GM21576 (cell line): Measurements from ENCODE around the gene GNAT3.

Source experiments
- ATAC-seq: cut with Tn5 transposase; IDR thresholded peaks from one replicate; pipeline ENCODE4 v1.9.1; 2021; ENCODE audit warnings: mild to moderate bottlenecking, moderate library complexity; ENCODE audit not compliant: unreplicated experiment

GNAT3 gene

DNA sequence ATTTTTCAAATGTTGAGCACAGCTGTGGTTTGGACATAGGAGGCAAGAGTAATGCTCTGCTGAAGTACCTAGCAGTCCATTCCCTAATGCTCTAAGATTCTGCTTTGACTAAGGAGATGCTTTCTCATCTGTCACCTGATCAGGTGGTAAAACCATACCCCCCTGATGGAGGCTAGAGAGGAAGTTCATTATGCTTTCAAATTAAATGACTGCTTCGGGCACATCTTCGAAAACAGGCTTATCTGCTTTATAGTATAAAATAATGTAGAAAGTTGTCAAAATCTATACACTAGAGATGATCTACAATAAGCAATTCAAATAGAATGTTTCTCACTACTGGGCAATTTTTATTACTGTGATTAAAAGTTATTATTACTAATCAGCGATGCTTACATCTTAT is at the start of gene GNAT3:
TSS of gene GNAT3 (minus strand) at position 101 of the 400 bp plus-strand sequence. CDS start 138 bp downstream, outside the sequence.
- ATAC-seq, result no peak

DNA sequence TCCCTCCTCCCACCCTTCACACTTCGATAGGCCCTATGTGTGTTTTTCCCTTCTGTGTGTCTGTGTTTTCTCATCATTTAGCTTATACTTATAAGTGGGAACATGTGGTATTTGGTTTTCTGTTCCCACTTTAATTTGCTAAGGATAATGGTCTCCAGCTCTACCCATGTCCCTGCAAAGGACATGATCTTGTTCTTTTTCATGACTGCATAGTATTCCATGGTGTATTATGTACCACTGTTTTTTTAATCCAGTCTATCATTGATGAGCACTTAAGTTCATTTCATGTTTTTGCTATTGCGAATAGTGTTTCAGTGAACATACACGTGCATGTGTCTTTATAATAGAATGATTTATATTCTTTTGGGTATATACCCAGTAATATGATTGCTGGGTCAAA is 46.3 kb upstream of the GNAT3 start:
- no peak for ATAC-seq

DNA sequence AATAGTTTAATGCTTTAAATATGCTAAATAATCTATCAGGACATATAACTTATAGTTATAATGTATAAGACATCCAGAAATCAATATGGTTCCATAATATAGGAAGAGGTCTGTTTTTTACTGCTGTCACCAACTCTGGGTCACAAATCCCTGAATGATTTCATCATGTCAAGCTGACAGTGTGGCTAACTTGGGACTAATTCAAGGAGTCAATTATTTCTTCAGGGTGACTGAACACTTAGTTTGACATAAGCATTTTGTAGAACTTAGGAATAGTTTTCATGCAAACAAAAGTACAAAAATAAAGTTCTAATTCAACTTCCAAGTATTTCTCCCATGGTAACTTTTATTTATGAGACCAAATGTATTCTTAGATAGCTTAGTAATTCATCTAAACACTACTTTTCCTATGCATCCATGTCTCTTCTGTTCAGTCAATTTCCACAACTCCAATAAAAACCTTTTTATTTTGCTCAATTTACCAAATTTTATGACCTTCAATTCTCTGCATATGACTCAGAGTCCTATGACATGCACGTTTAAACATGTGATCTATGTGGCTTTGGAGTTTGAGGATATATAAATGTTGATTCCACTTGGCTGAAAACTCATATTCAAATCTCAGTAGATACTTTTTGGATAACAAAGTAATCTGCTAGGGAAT is 40.3 kb upstream of the GNAT3 start:
- no peak for ATAC-seq

DNA sequence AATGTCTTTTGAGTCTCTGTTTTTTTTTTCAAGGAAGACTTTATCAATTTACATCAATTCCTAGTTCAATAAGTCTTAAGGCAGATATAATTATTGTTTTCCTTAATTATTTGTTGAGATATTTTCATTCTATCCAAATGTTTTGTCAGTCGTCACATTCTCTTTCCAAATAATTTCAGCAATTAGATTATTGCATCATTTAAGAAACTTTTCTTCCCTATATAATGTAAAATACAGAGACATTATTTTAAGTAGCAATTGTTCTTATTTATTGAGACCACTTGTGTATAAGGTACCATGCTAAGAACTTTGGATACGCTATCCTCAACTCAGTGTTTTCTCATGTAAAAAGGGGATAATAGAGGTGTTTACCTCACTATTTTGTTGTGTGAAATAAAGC is 38.1 kb upstream of the GNAT3 start:
- ATAC-seq, result no peak

DNA sequence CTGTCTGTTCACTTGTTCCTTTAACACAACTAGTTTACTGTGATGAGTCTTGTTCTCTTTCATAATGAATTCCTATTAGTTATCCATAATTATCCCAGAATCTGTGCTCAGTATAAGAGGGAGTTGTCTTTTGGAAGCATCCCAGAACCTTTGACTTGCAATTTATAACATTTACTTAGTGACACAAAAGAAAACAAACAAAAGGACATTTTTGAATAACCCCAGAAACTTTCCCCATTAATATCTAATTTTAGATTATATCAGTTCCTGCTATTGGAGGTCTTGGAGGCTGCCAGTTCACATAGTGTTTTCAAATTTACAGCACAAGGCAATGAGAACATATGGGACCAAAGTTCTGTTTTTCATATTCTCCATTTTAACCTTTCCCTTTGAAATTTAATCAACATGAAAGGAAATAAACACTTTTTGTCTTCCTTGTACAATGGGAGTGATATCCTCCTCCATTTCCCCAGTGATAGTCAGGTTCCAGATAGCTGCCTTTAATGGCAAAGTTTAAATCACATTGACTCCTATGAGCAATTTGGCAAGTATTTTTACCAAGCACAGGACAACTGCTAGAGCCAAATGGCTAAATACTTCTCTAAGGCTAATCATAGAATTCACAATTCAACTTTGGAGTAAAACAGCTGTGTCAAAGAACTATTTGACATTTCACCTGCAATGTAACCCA is 37.1 kb upstream of the GNAT3 start:
- no peak for ATAC-seq

DNA sequence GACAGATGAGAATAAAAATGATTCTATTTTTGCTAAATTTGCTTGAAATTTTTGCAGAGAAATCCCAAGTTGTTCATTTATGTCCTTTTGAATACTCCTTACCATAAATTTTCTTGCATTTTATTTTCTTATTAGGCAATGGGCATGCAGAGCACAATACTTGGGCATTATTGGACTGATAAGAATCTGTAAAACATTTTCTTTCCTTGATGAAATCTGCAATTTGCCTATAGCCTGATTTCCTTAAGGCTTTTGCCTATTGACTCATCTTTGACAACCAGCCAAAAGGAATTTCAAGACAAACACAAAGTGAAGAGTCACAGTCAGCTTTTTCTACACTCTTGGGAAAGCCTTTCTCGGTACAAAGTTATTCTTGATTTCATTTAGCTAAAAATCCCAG is 30.5 kb upstream of the GNAT3 start:
- no peak for ATAC-seq

DNA sequence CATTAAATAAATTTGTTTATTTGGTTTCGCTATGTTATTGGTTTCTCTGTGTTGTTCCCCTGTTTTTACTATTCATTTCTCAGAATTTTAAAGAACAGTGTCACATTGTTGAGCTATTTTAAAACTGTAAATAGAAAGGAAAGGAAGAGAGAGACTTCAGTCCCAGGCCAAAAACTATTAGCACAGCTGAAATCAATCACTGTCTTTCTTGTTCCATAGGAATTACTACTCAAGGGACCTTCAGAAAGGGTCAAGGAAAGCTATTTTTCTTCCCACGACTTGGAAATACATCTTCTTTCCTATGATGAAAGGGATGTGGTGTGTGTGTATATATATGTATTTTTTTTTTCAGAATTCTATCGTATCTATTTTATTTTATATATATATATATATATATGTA is 29.0 kb upstream of the GNAT3 start:
- no peak for ATAC-seq

DNA sequence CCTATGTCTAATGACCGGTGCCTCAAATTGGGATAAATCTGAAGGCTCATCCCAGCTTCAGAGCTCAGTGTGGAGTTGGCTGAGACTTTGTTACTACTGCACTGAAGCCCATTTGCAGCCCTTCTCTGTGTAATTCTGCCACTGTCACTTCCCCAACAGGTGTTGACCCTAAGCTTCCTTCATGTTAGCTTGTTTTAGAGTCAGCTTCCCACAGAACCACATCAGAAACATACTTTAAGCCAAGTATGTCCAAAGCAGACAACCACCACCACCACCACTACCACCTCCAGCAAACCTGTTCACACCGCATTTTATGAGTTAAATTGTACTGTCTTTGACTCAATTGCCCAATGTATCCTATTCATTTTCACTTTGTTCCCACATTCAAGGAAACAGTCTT is 25.2 kb upstream of the GNAT3 start:
- no peak for ATAC-seq

DNA sequence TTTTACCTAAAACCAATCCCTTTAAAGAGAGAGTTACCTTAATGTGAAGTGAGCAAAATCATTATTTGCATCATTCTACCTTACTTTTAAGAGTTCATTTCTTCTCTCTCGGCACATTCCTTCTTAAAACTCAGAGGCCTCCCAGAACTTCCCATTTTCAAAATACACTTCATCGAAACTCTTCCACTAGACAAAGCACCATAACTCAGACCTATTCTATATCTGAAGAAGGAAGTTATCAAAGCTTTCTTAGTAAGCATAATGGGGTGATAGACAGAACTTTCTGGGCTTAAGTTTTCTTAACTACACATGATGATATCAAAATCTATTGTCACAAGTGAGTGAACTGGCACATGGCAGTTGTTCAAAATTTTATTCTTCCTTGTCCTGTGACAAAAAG is 24.6 kb upstream of the GNAT3 start:
- ATAC-seq, result no peak

DNA sequence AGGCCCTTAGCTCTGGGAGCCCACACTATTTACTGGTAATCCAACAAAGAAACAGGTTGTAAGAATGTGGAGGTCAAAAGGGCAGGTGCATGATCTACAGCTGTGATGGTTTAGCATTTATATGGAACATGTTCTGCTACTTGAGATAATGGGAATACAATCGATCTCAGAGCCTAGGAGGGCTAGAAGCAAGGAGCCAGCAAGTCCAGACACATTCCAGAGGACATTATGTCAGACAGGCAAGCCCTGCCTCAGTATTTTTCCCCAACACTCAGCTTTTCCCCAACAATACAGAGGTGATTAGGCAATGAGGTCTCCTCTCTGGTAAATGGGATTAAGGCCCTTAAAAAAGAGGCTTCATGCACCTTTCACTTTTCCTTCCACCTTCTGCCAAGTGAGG is 21.4 kb upstream of the GNAT3 start:
- no peak for ATAC-seq

DNA sequence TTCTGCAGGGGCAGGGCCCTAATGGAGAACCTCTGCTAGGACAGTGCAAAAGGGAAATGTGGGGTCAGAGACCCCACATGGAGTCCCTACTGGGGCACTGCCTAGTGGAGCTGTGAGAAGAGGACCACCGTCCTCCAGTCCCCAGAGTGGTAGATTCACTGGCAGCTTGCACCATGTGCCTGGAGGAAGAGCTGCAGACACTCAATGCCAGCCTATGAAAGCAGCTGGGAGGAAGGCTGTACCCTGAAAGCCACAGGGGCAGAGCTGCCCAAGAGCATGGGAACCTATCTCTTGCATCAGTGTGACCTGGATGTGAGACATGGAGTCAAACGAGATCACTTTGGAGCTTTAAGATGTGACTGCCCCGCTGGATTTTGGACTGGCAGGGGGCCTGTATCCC is 20.3 kb upstream of the GNAT3 start:
- ATAC-seq, result no peak

DNA sequence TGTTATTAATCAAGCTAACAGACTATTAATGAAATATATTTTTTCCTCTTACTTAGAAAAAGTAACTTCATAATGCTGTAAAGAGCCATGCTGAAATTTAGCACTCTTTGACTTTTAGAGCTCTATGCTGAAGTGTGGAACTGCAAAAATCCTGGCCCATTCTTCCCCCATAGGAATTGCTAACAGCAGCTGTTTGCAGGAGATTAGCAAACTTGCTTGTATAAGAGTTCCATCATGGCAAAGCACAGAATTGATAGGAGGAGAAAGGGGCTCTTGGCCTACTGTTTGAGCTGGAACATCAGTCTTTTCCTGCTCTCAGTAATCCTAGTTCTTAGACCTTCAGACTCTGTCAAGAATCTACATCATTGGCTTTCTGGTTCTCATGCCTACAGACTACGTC is 18.3 kb upstream of the GNAT3 start:
- no peak for ATAC-seq

DNA sequence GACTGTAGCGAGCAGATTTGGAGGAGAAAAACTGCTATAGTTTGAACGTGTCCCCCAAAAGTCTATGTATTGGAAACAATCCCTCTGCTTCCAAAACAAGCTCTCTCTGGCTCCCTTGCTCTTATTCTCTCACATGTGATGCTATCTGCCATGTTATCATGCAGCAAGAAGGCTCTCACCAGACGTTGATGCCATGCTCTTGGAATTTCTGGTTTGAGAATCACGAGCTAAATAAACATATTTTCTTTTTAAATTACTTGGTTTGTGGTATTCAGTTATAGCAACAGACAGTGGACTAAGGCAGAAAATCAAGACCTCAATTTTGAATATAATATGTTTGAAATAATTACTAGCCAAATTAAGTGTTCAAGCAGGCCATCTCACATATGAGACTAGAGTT is 17.5 kb upstream of the GNAT3 start:
- ATAC-seq, result no peak

DNA sequence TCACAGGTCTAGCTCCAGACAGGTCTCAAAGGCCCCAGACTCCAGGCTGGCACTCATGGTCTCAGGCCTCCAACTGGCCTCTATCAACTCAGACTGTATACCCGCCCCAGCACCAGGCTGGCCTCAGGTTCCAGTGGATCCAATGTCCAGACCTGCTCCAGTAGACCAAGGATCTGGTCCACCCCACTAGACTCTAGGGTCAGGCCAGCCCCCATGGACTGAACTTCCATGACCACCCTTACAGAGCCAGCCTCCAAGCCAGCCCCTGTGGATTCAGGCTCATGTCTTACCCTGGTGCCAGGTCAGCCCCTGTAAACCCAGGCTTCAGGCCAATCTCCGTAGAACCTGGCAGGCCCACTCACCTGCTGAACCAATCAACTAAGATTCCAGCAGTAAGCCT is 16.8 kb upstream of the GNAT3 start:
- no peak for ATAC-seq

DNA sequence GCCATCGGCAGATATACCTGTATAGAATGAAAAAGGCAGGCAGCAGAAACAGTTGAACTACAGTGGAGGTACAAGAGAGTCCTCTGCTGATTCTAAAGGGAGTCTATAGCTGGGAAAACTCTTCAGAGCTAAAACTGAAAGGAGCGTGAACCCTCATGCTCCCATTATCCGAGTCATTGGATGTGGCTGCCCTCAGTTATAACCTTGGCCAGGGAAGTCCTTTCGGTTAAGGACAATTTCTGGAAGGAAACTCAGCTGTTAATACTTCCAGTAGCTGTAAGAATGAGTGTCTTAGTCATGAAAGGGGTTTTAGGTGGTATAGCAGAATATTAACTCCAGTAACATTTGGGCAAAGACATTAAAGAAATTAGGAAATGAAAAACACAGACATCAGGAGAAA is 14.6 kb upstream of the GNAT3 start:
- ATAC-seq, result no peak

DNA sequence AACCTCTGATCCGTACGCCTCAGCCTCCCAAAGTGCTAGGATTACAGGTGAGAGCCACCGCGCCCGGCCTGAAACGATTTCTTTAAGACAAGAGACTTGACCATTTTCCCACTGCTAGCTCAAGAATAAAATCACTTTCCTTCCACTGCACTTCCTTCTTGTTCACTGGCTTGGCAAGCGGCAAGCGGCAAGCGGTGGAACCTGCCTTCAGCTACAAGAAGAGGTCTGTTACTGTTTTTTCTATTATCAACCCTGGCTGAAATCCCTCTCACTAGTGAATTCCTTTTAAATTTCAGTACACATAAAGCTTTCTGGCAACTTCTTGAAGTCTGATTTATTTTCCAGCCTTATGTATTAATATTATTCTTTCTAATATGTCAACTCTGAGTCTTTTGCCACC is 12.8 kb upstream of the GNAT3 start:
- ATAC-seq, result no peak

DNA sequence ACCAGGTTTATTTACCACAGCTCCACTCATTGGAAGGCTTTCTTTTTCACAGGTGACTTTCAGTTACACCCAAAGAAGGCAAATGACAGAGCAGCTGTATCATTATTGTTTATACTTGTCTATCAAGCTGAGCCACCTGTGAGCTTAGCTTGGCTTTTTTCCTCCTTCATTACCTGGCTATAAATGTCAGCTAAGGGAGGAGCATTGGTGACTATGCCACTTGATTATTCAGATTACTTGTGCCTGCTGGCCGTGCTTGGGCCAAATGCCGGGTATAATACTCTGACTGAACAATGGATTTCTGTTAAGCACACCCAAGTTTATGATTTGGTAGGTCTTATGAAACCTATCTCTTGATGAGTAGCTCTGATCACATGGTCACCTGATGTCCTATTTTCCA is 9.9 kb upstream of the GNAT3 start:
- no peak for ATAC-seq

DNA sequence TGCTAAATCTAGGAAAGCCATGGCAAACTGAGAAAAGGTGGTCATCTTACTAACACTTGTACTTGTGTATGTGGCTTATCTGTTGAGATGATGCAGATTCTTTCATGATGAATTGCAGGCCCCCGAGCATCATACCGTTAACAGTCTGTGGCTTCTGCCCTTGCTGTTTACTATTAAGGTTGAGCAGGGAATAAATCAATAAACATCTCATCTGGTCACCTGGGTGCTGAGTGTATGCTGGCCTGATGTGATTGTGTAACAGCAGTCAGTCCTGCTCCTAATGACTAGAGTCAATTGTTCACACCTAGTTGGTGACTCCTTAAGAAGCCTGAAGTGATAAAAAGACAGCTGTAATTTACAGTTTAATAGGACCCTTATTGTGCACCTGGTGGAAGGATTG is 8.3 kb upstream of the GNAT3 start:
- no peak for ATAC-seq

DNA sequence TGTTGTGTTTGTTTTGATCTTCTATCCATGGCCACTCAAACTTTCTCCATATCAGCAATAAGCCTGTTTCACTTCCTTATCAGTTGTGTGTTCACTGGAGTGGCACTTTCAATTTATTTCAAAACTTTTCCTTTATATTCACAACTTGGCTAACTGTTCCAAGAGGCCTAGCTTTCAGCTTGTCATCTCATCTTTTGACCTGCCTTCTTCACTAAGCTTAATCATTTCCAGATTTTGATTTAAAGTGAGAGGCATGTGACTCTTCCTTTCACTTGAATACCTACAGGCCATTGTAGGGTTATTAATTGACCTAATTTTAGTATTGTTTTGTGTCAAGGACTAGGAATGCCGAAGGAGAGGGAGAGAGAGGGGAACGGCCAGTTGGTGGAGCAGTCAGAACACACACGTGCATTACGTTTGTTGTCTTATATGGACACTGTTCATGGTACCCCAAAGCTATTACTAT is 5.5 kb upstream of the GNAT3 start:
- no peak for ATAC-seq

DNA sequence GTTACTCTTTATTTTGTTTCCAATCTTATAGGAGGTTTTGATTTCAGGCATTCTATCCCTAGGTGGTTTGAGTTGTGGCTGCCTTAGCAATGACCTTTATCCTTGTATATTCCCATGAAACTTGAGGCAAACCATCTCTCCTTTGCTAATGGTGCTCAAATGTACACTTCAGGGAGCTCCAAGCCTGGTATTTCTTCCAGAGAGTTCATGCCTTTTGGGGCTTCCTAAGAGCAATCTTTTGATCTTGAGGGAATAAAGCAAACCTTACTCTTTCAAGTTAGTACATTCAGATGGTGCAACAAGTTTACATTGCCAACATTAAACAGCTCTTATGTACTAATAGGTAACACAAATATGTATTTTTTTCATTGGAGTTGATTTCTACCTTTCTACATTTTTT is 3.4 kb upstream of the GNAT3 start:
- ATAC-seq, result no peak

DNA sequence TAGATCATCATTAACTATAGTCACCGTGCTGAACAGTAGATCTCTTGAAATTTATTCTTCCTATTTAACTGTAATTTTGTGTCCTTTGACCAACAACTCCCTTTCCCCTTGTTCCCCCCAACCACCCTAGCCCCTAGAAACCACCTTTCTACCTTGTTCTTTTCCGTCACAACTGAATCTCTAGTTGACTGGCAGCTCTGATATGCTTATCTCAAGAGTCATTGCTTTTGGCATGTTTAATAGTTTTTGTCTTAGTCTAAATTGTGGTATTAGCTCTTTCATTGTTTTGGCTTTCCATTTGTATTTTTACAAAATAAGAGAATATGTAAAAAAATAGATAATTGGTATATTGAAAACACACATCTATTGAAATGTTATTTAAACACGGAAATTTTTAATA is 1.8 kb downstream of the GNAT3 start:
- no peak for ATAC-seq

DNA sequence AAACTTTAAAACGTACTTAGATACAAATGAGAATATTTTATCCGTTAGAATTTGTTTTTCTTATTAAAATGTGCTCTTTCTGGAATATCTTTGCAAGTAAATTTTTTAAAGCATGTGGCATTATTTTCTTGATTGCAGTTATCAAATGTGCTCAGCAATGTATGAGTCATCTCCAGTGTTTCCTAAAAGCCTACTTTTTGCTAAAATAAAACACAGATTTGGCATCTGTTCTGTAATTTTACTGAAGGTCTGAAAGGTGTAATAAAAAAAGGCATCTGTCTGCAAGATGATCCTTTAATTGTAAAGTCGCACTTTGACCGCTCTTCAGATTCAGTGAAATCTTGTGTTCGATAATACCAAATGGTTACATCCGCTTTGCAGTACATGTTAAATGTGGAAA is 3.4 kb downstream of the GNAT3 start:
- no peak for ATAC-seq
